K562 (cell line): ENCODE results near the gene HOXB5. TPM values are rescaled to one million over a fixed set of nuclear protein-coding genes. Genes with fewer than 3 reads are reported as not detected.

Source experiments
- CCAR2 ChIP-seq: fragments of 200-400 bp; formaldehyde crosslinking; IDR thresholded peaks from 2 replicates; pipeline ENCODE4 v1.6.1; 2017; ENCODE audit warnings: mild to moderate bottlenecking, low read depth, low read length
- CCNT2 ChIP-seq: IDR thresholded peaks from 2 replicates; pipeline ENCODE4 v1.6.1; 2011; ENCODE audit warnings: borderline replicate concordance, low read depth, mild to moderate bottlenecking, moderate library complexity, mixed read lengths, low read length; ENCODE audit not compliant: insufficient read length; ENCODE audit errors: extremely low read depth
- EHMT2 ChIP-seq: fragments of 450-650 bp; IDR thresholded peaks from 2 replicates; pipeline ENCODE4 v1.6.1; 2018; ENCODE audit warnings: antibody characterized with exemption
- HDAC8 ChIP-seq: fragments of 450-650 bp; IDR thresholded peaks from 2 replicates; pipeline ENCODE4 v1.6.1; 2016; ENCODE audit warnings: mild to moderate bottlenecking, missing genetic modification characterization, moderate library complexity, missing compliant biosample characterization
- HLTF ChIP-seq: fragments of 450-650 bp; IDR thresholded peaks from 2 replicates; pipeline ENCODE4 v1.6.1; 2016
- HNRNPLL ChIP-seq: fragments of 200-400 bp; formaldehyde crosslinking; IDR thresholded peaks from 2 replicates; pipeline ENCODE4 v1.6.1; 2017; ENCODE audit warnings: low read length, low read depth, mild to moderate bottlenecking; ENCODE audit not compliant: poor library complexity, severe bottlenecking
- KAT7 ChIP-seq: sonication (generic); formaldehyde crosslinking; IDR thresholded peaks from 2 replicates; pipeline ENCODE4 v1.8.0; 2022; ENCODE audit warnings: missing genetic modification reagents, mild to moderate bottlenecking, borderline replicate concordance
- KLF16 ChIP-seq: IDR thresholded peaks from 2 replicates; pipeline ENCODE4 v1.6.1; 2016; ENCODE audit warnings: antibody characterized with exemption
- RBM14 ChIP-seq: fragments of 200-400 bp; formaldehyde crosslinking; IDR thresholded peaks from 2 replicates; pipeline ENCODE4 v1.6.1; 2018; ENCODE audit warnings: low read depth, mild to moderate bottlenecking, low read length, moderate library complexity, borderline replicate concordance; ENCODE audit not compliant: insufficient read depth
- RBM17 ChIP-seq: fragments of 200-400 bp; formaldehyde crosslinking; IDR thresholded peaks from 2 replicates; pipeline ENCODE4 v1.6.1; 2017; ENCODE audit warnings: low read depth, mild to moderate bottlenecking, low read length, borderline replicate concordance
- TARDBP ChIP-seq: fragments of 450-650 bp; IDR thresholded peaks from 2 replicates; pipeline ENCODE4 v1.6.1; 2016
- TSHZ1 ChIP-seq: fragments of 250-450 bp; sonication (Bioruptor Pico); IDR thresholded peaks from 2 replicates; pipeline ENCODE4 v1.4.0; 2020; ENCODE audit warnings: mild to moderate bottlenecking, moderate library complexity
- VEZF1 ChIP-seq: fragments of 200-800 bp; sonication (Bioruptor generic); IDR thresholded peaks from 2 replicates; pipeline ENCODE4 v1.6.1; 2017; ENCODE audit warnings: missing genetic modification characterization, missing compliant biosample characterization
- ZFP91 ChIP-seq: sonication (generic); formaldehyde crosslinking; IDR thresholded peaks from 2 replicates; pipeline ENCODE4 v1.8.0; 2022; ENCODE audit warnings: mild to moderate bottlenecking, missing genetic modification reagents
- ZMIZ1 ChIP-seq, 2 experiments: fragments of 150-350 bp in 1 of 2; IDR thresholded peaks; 2 replicates each; pipeline ENCODE4 v1.6.1; 2012 to 2016; ENCODE audit warnings: low read depth in 2 of 2, low read length in 2 of 2, mild to moderate bottlenecking in 1 of 2, moderate library complexity in 1 of 2
- ZNF778 ChIP-seq: fragments of 450-650 bp; formaldehyde crosslinking; IDR thresholded peaks from 2 replicates; pipeline ENCODE4 v1.4.0; 2020; ENCODE audit warnings: mild to moderate bottlenecking, moderate library complexity
- polyA plus RNA-seq, 8 experiments: library from polyadenylated mRNA; depleted of rRNA in 4 of 8; stranded (reverse) in 5 of 8; unstranded in 3 of 8; fragments of >200 nt; fragmentation: Nextera tagmentation in 2 of 8; fragmentation: Illumina TruSeq in 1 of 8; extraction: Ambion mirVana in 2 of 8; extraction: Trizol in 1 of 8; gene quantifications; 2 replicates each; pipeline versions ENCODE4 v1.2.1 to v1.2.3, GENCODE V29; 2011 to 2014; ENCODE audit warnings: inconsistent platforms in 1 of 8, missing spikeins in 1 of 8
- total RNA-seq, 7 experiments: library from RNA; depleted of rRNA in 6 of 7; stranded (reverse); fragments of >200 nt in 6 of 7; fragmentation: Illumina TruSeq in 2 of 7; extraction: Trizol in 2 of 7; gene quantifications; 2 replicates each; pipeline versions ENCODE4 v1.2.1 to v1.2.3, GENCODE V29; 2011 to 2021; ENCODE audit warnings: low replicate concordance in 1 of 7

The HOXB5 gene
- total and polyA plus RNA-seq, 9 of the 15 experiments (the other 6 are each of a cell fraction or from before 2014, with no cell fraction given) = 0.24 to 2.7 (median 0.65) TPM

- no peak for TF ChIP-seq CCNT2
- no peak for TF ChIP-seq ZNF778 (CRISPR knock-in tag)
- no peak for TF ChIP-seq HLTF
- TF ChIP-seq CCAR2 = no peak
- TF ChIP-seq KAT7 (CRISPR knock-in tag) = peak; percentile 61; the same call in 1 of the 2 replicates
- no peak; the same call in 1 of the 2 replicates for TF ChIP-seq VEZF1
- 0 out of 2 replicates have a peak, but pooled peaks have one; percentile 25 for TF ChIP-seq KLF16
- no peak for TF ChIP-seq RBM14
- peak; percentile 83 for TF ChIP-seq HNRNPLL
- TF ChIP-seq ZFP91 (CRISPR knock-in tag) = no peak
- no peak for TF ChIP-seq TSHZ1 (CRISPR knock-in tag)
- TF ChIP-seq ZMIZ1 (IDR thresholded peaks at IDR 0.05; ENCODE audit: low read depth in 2 of 2, low read length in 2 of 2) = no peak
- TF ChIP-seq EHMT2 = no peak
- no peak for TF ChIP-seq HDAC8
- no peak for TF ChIP-seq TARDBP
- no peak for TF ChIP-seq RBM17
Observed at GRCh38 chr17:48618256-48618896, 24.8 kb upstream of the HOXB5 start (continued).
